RWPE2 (cell line): ENCODE results near the gene IL1RL2.

Experiments
- ATAC-seq: fragments of 200-7000 bp; cut with Tn5 transposase; 3 replicates; pipeline ENCODE4 v1.9.1; 2021; ENCODE audit warnings: low read depth
- DNase-seq: peaks from one replicate; pipeline ENCODE4 v3.0.0-alpha.2; 2020; ENCODE audit warnings: low spot score
- H3K27ac ChIP-seq: fragments of 450-650 bp; 2 replicates; pipeline ENCODE4 v1.5.1; 2017; ENCODE audit warnings: mild to moderate bottlenecking; ENCODE audit not compliant: poor library complexity, severe bottlenecking
- H3K27me3 ChIP-seq: fragments of 250-450 bp; sonication (Bioruptor Pico); 2 replicates; pipeline ENCODE4 v1.5.1; 2021; ENCODE audit warnings: mild to moderate bottlenecking, moderate library complexity; ENCODE audit not compliant: insufficient read depth, poor library complexity, severe bottlenecking
- H3K36me3 ChIP-seq: fragments of 250-450 bp; sonication (Bioruptor Pico); 2 replicates; pipeline ENCODE4 v1.5.1; 2020; ENCODE audit warnings: low read depth, mild to moderate bottlenecking, moderate library complexity
- H3K4me1 ChIP-seq: fragments of 250-450 bp; sonication (Bioruptor Pico); 2 replicates; pipeline ENCODE4 v1.5.1; 2021; ENCODE audit warnings: mild to moderate bottlenecking, moderate library complexity; ENCODE audit not compliant: insufficient read depth, poor library complexity, severe bottlenecking
- H3K4me3 ChIP-seq: fragments of 250-450 bp; sonication (Bioruptor Pico); 2 replicates; pipeline ENCODE4 v1.5.1; 2021; ENCODE audit warnings: mild to moderate bottlenecking, moderate library complexity; ENCODE audit not compliant: severe bottlenecking
- H3K9me3 ChIP-seq: fragments of 250-450 bp; sonication (Bioruptor Pico); 2 replicates; pipeline ENCODE4 v1.5.1; 2021; ENCODE audit warnings: mild to moderate bottlenecking, moderate library complexity; ENCODE audit not compliant: severe bottlenecking
- CTCF ChIP-seq: fragments of 450-650 bp; IDR thresholded peaks from one replicate; pipeline ENCODE4 v1.5.1; 2017; ENCODE audit warnings: mild to moderate bottlenecking, moderate library complexity; ENCODE audit not compliant: poor library complexity, severe bottlenecking

Gene IL1RL2

GRCh38 chr2:102284611-102285010 is 97.8 kb downstream of the IL1RL2 start:
- no peaks in the 10 kb centered on the region for H3K9me3 ChIP-seq
- no peaks in the 10 kb centered on the region for H3K4me1 ChIP-seq
- no peak overlapping the region for H3K4me3 ChIP-seq
- H3K36me3 ChIP-seq = no peaks in the 10 kb centered on the region
- no peaks in the 10 kb centered on the region for H3K27me3 ChIP-seq
- H3K27ac ChIP-seq = no peak overlapping the region
- ATAC-seq (no peak), DNase-seq (no peak)
- no peak for TF ChIP-seq CTCF

- no peak for ATAC-seq
Measured at GRCh38 chr2:102285368-102285767, 98.5 kb downstream of the IL1RL2 start.

GRCh38 chr2:102286041-102286440 is 99.2 kb downstream of the IL1RL2 start:
- no peak overlapping the region for H3K27ac ChIP-seq
- ATAC-seq (no peak), DNase-seq (no peak)
- no peak overlapping the region for H3K4me3 ChIP-seq
- no peaks in the 10 kb centered on the region for H3K4me1 ChIP-seq
- H3K36me3 ChIP-seq = no peaks in the 10 kb centered on the region
- H3K27me3 ChIP-seq = no peaks in the 10 kb centered on the region
- no peak for TF ChIP-seq CTCF
- H3K9me3 ChIP-seq = no peaks in the 10 kb centered on the region

More at GRCh38 chr2:102285368-102285767, 98.5 kb downstream of the IL1RL2 start:
- Histone ChIP-seq H3K4me3 (no peak overlapping the region), H3K27me3 (no peaks in the 10 kb centered on the region), H3K36me3 (no peaks in the 10 kb centered on the region), H3K9me3 (no peaks in the 10 kb centered on the region), H3K27ac (no peak overlapping the region), H3K4me1 (no peaks in the 10 kb centered on the region)
- TF ChIP-seq CTCF = no peak
- DNase-seq = no peak

- Histone ChIP-seq H3K4me1 (no peaks in the 10 kb centered on the region), H3K36me3 (no peaks in the 10 kb centered on the region), H3K27me3 (no peaks in the 10 kb centered on the region), H3K4me3 (no peak overlapping the region), H3K27ac (no peak overlapping the region), H3K9me3 (no peaks in the 10 kb centered on the region)
- DNase-seq (no peak), ATAC-seq (no peak)
- TF ChIP-seq CTCF = no peak
Measured at GRCh38 chr2:102289129-102289528, 102.3 kb downstream of the IL1RL2 start.
